Measurements from ENCODE around the gene CASR.

Gene CASR

DNA sequence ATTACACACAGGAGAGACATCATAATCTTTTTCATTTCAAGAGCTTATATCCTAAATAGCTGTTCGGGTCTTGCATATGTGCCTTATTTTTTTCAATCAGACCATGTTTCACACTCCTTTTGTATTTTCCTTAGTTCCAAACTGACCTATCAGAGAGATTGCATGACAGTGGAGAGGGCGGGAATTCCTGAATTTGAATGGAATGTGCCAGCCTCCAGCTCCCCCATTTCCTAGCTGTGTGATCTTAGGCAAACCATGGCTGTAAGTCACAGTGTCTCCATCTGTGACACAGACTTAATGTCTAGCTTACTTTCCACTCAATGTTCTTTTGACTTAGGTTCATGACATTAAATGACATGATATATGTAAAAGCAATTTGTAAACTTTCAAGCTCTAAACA lies 79.6 kb downstream of the CASR start:
- DNase-seq, result no peak

DNA sequence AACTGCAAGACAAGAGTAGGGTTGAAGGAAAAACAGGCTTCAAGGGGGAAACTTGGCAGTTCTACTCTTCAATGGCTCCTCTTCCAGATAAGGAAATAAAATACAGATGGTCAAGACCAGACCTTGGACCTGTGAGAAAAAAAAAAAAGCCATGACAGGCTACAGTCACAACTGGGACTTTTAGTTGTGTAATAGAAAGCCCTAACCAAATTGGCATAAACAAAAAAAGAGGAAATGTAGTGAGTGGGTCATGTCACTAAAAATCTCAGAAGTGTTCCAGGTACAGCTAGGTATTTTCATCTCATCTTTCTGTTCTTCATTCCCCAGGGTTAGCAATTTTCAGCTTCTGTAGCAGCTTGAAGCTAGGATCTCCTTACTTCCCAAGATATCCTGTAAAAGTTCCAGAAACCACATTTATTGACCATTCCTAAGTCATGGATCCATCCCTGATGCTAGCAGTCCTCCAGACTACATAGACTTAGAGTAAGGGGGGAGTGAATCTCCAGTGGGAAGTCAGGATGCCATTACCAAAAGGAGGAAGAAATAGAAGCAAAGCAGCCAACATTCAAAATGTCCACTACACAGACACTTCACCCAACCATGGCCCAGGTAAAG lies 80.6 kb downstream of the CASR start:
- peak in 1 of 2 donors; percentile 15 for DNase-seq

DNA sequence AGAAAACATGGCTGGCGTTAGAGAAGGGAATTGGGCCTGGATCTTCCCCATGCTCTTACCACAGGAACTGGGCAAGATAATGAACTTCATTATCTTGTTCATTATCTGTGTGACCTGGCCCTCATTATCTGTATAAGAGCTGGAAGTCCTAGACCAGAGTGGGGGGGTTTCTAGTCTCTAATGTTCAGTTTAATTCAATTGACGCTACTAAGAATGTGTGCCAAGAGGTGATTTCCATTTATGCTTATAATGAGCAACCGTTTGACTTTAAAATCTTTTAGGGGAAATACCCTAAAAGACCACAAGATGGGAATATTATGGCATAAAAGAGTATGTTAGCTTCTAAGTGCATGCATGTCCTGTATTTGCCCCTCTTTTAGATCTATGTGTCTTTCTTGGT lies 82.5 kb downstream of the CASR start:
- peak in 1 of 2 donors; percentile 13 for DNase-seq

DNA sequence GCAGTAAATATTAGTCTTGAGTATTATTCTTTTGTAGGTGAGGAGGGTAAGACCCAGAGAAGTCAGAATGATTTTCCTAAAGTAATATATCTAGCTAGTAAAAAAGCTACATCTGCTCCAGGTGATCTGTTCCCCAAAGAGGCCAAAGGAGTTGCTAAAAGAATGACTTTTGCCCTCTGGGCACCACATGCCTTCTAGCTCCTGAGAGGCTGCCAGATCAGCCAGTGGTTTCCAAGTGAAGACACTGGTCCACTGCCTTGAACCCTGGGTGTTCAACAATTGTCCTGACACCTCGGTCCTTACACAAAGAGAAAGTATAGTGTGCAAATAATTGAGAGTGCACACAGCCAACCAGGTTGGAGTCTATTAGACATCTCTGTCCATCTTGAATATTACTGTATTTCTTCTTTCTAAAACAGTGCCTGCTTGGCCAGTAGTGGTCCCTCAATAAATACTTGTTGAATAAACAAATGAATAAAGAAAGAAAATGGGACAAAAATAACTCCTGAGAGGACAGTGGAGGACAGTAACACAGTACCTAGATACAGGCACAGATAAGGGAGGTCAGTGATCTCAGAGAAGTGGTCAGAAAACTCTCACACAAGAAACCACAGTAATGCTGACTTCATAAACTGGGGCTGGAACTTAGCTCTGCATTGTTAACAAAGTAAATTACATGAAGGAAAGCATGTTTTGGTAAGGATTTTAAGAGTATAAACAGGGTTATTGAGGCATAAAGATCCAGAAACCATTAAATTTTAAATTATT lies 85.0 kb downstream of the CASR start:
- DNase-seq, result no peak

DNA sequence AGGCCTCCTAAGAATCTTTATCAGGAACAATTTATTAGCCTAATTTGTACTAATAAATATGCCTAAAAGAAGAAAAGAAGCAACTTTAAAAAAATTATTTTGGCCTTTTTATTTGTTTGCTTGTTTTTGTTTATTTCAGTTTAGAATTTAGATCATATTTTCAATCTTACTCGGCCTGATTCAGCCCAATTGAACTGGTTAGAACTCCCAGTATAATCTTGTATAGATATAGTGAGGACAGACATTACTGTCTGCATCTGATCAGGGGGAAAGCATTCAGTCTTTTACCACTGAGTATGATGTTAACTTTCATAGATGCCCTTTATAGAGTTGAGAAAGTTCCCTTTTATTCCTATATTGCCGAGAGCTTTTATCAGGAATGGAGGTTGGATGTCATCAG lies 85.6 kb downstream of the CASR start:
- DNase-seq, result no peak

DNA sequence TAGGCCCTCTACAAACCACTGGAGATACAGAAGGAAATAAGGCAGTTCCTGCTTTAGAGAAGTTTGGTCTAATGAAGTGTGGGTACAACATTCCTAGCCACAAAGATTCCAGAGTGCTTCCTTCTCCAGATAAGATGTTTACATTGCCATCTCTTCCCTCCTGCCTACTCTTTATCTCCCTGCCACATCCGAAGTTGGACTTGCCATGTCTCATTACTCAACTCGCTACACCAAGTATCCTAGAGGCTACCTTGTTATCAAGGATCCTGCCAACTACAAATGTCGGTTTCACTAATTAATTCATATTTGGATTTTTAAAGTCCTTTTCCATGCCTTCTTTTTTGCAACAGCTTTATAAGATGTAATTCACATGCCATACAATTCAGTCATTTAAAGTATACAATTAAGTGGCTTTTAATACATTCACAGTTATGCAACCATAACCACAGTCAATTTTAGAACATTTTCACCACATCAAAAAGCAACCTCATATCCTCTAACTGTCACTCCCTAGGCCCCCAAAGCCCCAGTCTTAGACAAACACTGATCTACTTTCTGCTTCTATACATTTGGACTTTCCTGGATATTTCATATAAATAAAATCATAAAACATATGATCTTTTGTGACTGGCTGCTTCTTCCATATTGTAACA lies 87.9 kb downstream of the CASR start:
- DNase-seq, result no peak

DNA sequence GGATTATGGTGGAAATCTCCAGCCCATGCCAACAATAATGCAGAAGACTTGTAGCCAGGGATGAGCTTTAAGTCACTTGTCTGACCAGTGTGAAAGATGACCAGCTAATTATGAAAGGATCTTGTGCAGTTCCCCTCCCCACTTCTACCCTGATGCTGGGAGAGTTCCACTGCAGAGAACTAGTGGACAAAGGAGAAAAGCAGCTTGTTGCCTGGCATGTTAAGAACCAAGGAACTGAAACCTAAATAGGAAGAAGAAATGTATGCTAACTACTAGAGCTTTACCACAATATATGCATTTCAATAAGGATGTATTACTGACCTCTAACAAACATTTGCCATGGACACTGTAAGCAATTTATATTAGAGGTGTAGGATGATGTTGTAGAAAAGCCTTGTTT lies 89.4 kb downstream of the CASR start:
- peak; percentile 57 to 66 for DNase-seq

DNA sequence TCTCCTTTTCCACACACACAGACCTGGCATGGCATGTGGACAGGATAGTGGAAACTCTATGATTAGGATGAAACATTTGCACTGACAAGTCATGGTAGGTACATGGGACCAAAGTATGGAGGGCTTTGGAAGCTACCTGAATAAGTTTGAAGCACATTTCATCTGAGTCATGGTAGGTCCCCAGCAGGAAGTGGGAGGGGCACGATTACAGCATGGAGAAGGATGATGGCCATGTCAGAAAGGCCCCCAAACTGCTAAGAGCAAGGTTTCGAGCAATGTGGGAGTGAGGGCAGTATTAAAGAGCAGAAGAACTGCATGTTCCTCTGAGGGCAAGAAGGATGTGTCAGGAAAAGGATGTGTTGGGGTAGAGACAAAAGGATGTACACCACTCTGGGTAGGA lies 90.0 kb downstream of the CASR start:
- no peak for DNase-seq

DNA sequence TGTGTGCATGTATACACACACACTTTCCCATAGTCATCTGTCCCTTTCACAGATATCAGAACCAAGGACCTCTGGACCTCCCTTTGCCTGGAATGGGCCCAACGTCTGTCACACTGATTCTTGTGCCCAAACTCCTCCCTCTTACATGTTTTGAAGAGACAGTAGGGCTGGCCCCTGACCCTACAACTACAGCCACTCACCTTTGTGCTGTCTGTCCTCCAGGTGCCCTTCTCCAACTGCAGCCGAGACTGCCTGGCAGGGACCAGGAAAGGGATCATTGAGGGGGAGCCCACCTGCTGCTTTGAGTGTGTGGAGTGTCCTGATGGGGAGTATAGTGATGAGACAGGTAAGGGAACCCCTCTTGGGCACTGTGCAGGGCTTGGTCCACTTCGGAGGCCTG lies 98.4 kb downstream of the CASR start:
- no peak for DNase-seq

DNA sequence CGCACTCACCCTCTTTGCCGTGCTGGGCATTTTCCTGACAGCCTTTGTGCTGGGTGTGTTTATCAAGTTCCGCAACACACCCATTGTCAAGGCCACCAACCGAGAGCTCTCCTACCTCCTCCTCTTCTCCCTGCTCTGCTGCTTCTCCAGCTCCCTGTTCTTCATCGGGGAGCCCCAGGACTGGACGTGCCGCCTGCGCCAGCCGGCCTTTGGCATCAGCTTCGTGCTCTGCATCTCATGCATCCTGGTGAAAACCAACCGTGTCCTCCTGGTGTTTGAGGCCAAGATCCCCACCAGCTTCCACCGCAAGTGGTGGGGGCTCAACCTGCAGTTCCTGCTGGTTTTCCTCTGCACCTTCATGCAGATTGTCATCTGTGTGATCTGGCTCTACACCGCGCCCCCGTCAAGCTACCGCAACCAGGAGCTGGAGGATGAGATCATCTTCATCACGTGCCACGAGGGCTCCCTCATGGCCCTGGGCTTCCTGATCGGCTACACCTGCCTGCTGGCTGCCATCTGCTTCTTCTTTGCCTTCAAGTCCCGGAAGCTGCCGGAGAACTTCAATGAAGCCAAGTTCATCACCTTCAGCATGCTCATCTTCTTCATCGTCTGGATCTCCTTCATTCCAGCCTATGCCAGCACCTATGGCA lies 100.5 kb downstream of the CASR start:
- DNase-seq, result no peak

DNA sequence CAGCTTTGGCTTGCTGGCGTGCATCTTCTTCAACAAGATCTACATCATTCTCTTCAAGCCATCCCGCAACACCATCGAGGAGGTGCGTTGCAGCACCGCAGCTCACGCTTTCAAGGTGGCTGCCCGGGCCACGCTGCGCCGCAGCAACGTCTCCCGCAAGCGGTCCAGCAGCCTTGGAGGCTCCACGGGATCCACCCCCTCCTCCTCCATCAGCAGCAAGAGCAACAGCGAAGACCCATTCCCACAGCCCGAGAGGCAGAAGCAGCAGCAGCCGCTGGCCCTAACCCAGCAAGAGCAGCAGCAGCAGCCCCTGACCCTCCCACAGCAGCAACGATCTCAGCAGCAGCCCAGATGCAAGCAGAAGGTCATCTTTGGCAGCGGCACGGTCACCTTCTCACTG lies 101.0 kb downstream of the CASR start:
- no peak for DNase-seq

DNA sequence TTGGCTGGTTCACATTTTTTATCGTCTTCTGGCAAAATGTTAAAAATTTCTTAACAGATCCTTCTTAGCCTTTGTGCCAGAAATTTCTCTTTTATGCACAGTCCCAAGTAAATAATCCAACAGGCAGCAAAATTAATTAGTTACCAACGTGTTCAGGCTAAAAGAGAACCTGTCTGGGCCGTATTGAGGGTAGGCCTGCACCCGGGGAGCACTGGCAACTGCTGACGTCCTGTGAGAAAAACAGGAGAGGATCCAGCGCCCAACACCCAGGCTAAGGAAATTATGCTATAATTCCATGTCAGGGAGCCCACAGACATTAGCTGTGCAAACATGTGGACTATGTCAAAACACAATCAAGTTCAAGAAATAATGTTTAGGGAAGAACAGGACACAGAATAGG lies 110.9 kb downstream of the CASR start:
- no peak for DNase-seq

DNA sequence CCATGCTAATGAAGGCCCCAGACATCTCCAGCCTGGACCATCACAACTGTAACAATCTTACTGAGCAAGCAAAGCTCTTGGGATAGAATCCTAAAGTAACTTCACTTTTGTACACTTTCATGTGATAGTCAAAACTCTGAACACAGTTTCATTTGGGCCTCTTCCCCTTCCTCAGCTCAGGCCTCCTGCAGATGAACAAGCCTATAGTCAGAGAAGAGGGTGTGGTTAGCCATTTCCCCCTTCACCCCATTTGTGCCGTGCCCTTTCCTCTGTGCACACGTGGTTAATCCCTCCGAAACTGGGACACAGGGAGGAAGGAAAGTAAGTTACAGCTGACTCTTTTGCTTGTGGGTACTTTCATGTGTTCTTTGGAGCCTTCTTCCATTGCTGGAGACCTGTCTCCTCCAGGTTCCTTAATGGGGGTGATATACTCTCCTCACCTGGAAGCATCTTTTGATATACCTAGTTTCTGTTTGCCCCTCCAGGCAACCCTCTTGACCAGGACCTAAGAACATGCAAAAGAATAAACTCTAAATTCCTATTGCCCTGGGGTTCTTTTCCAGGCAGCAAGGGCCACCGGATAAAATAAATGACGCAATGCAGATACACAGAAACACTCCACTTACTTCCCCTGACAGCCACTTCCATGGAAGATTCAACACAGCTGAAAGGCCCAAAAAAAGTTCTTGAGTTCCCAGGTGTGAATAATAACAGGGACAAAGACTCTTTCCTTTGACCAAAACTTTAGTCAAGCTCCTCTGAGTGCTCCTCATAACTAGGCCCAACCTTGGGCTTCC lies 112.0 kb downstream of the CASR start:
- DNase-seq, result peak; percentile 84 to 88

DNA sequence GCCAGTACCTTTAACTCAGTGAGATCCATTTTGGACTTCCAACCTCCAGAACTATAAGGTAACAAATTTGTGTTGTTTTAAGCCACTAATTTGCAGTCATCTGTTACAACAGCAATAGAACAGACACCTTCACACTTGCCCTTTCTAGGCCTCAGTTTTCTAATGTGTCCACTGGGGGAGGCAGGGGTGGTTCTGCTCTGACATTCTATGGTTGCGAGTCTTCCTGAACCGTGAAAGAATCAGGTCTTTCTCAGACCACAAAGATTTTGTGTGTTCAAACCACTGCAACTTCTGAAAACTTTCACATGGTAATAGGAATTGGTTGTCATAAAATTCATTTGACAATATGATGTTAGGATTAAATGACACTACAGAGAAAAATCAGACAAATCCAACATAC lies 114.8 kb downstream of the CASR start:
- DNase-seq, result no peak

DNA sequence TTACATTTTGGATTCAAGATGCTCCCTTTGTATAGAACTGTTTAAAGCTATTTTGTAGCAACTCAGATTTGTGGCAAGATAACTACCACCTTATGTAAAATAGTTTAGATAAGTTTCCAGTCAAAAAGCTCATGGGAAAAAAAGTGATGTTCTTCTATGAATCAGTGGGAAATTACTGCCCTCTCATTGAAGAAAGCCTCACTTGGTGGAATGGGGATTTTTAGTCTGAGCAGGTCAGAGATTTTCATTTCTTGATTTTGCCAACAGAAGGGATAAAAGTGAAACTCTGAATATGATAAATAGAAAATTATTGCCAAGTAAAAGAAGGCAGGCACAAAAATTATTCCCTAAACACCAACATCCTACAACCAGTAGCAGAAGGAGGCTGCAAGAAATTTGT lies 115.7 kb downstream of the CASR start:
- no peak for DNase-seq

DNA sequence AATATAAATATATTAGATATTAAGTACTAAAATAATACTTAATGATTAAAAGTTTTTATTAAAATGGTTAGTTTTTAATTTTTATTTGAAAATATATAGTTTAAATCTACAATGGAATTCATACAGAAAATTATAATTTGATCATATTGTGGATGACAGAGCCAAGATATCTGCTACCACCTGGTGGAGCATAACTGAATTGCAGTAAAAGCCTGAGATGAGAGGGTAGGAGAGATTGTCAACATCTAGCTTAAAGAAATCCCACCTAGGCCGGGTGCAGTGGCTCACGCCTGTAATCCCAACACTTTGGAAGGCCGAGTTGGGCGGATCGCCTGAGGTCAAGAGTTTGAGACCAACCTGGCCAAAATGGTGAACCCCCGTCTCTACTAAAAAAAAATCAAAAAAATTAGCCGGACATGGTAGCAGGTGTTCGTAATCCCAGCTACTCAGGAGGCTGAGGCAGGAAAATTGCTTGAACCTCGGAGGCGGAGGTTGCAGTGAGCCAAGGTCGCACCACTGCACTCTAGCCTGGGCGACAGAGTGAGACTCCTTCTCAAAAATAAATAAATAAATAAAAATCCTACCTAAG lies 116.5 kb downstream of the CASR start:
- DNase-seq, result peak; percentile 62 to 76

DNA sequence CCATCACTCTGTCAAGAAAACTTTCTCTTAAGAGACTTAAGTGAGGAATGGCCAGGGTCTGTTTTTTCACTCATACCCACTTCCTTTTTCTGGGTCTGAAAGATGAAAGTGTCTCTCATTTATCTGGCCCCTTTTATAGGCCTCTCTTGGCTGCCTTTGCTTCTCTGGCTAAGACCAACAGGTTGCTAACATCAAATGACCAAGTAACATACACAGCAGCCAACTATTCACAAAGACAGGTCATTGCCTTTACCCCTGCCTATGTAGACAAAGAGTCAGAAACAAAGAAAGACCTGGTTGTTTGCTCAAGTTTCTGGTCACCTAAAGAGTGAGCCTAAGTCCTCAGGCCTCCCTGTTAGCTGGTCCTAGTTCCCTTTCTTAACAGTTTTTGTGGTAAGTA lies 117.6 kb downstream of the CASR start:
- DNase-seq, result no peak

DNA sequence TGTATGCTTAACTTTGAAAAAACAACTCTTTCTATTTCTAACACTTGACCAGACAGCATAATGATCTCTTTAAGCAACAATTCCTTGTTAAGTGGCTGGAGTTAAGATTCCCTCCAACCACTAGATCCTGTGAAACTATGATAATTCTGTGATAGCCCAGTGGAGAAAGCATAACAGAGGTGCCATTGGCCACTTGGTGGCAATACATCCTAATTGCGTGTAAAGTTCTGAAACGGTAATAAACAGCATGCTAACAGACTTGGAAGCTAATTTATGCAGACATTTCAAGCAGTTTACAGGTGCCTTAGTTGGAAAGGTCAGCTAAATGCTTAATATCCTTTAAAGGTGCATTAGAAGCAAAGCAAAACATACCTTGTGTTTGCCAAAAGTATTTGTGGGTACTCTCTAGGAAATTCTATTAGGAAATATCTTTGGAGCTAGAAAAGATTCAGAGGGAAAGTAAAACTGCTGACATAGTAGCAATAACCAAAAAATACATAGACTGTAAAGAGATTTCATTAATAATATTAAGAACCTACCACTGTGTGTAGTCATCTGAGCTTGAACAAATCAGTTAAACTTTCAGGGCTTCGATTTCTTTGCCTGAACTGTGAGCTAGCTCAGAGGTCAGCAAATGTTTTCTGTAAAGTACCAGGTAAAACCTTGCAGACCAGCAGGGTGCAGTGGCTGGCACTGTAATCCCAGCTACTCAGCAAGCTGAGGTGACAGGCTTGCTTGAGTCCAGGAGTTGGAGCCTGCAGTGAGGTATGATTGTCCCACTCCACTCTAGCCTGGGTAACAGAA lies 122.6 kb downstream of the CASR start:
- peak; percentile 26 to 37 for DNase-seq

DNA sequence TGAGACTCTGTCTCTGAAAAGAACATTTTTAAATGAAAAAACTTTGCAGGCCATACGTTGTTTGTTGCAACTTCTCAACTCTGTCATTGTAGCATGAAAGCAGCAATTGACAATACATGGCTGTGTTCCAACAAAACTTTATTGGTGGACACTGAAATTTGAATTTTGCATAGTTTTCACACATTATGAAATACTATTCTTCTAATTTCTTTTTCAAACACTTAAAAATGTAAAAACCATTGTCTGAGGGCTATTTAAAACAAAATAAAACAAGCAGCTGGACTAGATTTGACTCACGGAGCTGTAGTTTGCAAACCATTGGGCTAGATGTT lies 123.1 kb downstream of the CASR start:
- no peak for DNase-seq

DNA sequence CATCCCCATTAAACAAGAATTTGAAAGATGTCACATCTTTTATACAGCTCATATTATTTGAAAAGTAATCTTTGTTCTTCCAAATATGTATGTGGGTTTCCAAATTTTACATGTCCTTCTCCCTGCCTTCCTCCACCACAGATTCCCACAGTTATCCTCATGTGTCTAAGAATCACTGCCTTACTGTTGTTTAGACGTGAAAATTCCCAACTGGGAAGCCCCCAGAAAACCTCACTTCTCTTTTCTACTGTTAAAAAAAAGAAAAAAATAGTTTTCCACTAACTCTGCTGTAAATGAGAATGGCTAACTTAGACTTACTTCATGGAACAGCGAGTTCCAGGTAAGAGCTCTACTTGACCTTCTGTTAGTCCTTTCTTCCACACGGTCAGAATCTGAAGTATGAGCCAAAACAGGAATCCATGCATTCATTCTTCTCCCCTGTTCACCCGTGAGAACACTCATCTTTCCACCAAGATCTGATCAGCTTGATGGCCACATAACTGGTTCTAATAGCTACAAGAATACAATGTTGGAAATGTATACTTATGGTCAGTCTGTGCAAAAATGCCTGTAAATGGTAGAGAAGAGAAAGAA lies 123.7 kb downstream of the CASR start:
- DNase-seq, result no peak

DNA sequence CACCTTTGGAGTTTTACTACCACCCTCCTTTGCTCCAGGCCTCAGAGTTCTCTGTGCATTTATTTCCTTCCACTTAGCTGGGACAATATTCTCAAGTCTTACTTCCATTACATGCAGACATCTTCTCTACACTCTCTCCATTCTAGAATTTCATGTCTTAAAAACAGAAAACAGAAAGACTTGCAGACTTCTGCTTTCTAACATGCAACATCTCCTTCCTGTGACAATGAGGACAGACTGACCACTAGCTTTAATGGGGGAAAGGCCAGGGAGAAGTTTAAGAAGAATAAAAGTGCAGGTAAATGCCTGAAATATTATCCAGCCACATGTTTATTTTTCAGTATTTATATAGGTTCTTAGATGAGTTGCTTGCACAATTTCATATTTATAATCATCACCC lies 124.5 kb downstream of the CASR start:
- DNase-seq, result peak; percentile 24 to 57
